Measurements from ENCODE around the gene JSRP1. TPM values are rescaled to one million over a fixed set of nuclear protein-coding genes. Genes with fewer than 3 reads are reported as not detected.

JSRP1 gene
- total RNA-seq, 1 donor from 2014 or later = not detected

GRCh38 chr19:2216361-2217225 lies 39.6 kb downstream of the JSRP1 start:
- no peak for DNase-seq (ENCODE audit: low spot score)

GRCh38 chr19:2215281-2215751 lies 40.9 kb downstream of the JSRP1 start:
- no peak for DNase-seq (ENCODE audit: low spot score)

DNA sequence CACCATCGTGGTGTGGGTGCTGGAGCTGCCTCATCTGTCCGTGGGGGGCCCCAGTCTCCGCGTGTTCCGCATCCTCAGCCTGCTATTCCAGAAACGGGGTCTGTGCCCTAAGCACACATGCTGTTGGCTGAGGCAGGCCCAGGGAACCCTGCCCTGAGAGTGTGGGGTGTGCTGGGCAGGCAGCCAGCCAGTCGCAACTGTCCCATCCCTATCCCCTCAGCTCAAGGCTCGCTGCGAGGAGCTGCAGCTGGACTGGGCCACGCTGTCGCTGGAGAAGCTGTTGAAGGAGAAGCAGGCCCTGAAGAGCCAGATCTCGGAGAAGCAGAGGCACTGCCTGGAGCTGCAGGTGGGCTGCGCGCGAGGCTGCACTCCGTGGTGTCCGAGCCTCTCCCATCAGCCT lies 42.0 kb downstream of the JSRP1 start:
- DNase-seq (ENCODE audit: low spot score) = no peak

DNA sequence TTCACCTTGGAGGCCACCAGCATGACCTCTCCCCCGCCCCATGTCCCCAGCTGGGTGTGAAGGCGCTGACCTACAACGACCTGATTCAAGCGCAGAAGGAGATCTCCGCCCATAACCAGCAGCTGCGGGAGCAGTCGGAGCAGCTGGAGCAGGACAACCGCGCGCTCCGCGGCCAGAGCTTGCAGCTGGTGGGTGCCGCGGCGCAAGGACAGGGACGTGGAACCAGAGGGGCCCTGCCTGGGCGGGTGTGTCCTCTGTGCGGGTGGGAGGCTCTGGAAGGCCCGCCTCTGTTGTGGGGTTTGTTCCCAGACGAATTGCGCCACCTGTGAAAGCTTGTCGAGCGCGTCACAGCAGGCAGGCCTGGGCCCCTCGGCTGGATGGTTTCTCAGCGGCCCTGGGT lies 42.4 kb downstream of the JSRP1 start:
- DNase-seq (ENCODE audit: low spot score) = no peak

DNA sequence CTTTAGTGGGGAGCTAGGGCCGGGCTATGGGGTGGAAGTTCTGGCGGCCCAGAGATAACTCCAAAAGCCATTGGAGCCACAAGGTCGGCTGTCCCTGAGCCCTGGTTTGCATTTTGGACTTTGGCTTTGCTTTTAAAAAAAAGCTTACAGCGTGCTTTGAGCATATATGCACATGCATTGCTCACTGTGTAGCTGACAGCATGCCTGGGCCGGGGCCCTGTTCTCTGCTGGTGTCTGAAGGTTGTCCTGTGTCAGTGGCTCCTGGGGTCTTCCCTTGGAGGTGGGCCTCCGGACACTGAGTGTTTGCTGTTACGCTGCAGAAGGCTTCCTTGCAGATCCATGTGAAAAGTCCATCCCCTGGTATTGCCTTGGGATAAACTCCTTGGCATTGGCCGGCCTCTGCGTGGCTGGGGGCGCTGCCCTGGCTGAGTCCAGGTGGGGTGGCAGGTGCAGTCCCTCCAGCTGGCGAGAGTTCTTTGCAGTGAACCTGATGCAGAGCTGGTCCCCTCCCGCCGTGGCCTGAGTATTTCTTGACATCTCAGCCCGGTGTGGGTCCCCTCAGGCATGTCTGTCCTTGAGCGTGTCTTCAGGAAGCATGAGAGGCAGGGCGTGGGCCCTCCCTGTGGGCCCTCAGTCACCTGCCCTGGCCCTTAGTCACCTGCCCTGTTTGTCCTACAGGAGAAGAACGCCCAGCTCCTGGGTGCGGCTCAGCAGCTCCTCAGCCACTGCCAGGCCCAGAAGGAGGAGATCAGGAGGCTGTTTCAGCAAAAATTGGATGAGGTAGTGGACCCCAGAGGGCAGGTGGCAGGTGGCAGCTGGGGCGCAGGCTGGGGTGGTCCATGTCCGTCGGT lies 43.1 kb downstream of the JSRP1 start:
- DNase-seq (ENCODE audit: low spot score) = no peak

DNA sequence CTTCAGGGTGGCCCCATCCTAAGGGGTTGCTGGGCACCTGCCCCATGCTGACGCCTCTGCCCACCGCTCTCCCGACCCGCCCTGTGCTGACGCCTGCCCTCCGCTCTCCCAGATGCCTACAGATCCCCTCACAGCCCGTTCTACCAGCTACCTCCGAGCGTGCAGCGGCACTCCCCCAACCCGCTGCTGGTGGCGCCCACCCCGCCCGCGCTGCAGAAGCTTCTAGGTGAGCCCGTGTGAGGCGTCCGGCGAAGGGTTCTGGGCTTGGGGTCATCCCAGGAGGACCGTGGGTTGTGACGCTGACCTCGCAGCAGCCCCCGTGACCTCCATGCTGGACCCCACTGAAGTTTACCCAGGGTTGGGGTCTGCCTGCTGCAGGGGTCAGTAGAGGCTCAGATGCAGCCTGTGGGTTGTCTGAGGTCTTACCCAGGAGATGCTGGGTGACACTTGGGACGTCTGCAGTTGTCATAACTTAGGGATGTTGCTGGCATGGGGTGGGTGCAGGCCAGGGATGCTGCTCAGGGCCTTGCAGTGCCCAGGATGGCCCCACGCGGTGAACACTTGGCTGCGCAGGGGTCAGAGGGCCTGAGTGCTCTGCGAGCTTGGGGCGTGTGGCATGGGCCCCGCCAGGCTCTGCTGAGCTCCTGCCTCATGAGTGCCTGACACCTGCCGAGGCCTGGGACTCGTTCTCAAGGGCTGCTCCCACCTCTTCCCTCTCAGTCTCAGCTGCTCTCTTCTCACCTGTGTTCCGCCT lies 45.1 kb downstream of the JSRP1 start:
- DNase-seq (ENCODE audit: low spot score) = no peak

DNA sequence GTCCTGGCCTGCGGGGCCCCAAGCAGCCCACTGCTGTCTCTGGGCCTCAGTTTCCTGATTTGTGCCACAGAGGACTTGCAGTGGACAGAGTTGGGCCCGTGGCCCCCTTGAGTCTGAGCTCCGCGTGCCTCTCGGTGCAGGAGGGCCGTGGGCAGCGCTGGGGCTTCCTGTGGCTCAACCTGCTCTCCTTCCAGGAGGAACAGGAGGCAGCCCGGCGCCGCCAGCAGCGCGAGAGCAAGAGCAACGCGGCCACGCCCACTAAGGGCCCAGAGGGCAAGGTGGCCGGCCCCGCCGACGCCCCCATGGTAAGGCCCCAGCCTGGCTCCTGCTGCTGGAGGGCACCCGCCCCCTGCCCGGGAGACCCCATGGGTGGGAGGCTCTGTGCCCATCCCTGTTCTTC lies 46.0 kb downstream of the JSRP1 start:
- DNase-seq (ENCODE audit: low spot score) = no peak

- no peak for DNase-seq (ENCODE audit: low spot score)
Observed at GRCh38 chr19:2209408-2209807, 46.8 kb downstream of the JSRP1 start.

DNA sequence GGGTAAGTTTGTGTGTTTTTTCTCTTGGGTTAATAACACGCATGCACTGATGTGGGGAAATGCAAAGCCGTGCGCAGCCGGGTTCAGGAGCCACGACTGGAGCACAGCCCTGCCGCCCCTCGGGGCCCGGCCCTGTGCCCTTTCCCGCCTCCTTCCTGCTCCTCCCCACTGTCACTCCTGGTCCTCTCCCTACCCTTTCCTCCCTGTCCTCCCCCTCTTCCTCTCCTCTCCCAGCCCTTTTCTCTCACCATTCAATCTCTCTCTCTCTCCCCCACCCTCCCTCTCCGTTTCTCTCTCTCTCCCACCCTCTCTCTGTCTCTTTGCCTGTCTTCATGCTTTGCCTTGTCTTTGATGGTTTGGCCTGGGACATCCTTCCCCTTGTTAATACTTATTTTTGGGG lies 47.2 kb downstream of the JSRP1 start:
- DNase-seq (ENCODE audit: low spot score) = no peak

DNA sequence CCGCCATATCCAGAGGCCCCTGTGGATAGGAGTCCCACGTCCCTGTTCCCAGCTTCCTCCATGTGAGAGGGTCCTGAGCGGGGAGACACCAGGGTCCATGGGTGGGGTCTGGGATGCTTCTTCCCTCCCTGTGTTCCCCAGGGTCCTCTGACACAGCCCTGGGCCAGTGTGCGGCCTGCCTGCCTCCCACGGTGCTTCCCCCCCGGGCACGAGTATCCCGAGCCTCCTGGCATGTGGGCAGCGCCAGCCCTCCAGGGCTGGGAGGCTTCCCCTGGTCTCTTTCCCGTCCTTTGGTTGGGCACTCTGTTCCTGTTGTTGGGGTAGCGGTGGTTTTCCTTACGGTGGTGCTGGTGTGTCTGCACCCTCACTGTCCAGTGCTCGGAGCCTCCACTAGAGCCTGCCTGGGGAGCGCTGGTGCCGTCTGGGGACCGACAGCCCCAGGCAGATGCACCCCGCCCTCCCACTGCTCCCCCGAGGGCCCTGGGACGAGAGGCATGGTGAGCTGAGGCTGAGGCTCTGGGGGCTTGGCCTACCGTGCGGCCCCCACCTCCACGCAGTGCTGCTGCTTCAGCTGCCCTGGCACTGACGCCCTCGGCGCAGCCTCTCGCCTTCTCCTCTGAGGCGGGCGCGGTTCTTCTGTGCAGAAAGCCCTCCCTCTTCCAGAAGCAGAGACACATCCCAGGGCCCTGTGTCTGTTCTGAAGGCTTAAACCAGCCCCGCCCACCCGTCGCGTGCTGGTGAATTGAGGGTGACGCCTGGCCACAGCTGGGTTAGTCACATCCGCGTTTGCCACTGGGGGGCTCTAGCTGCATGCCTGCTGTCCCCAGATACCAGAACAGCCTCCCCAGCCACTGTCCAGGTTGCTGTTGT lies 48.0 kb downstream of the JSRP1 start:
- no peak for DNase-seq (ENCODE audit: low spot score)

DNA sequence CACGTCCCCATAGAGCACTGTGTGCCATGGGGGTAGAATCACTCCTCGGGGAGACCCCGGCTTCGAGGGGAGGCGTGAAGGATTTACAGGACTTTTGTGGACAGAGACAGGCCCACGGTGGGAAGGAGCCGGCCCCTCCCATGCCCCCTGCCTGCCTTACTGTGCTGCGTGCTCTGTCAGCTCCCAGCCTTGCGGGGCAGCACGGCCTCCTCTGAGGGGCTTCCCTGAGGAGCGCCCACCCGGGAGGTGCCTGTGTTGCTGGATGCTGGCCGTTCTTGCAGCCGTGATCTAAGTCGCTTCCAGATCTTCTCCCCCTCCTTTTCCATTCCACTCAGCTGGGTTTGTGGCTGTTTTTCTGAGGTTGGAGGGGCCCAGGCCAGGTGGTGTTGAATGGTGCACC lies 49.2 kb downstream of the JSRP1 start:
- DNase-seq (ENCODE audit: low spot score) = no peak

- DNase-seq (ENCODE audit: low spot score) = no peak
Observed at GRCh38 chr19:2202366-2202765, 53.9 kb downstream of the JSRP1 start.

Small RNA genes lying within 50 kb of the gene (microRNA-seq; reads per million reads assigned to microRNA genes)
- gene MIR1227 (ENCODE audit: borderline number of aligned reads) (6.5 reads per million), gene MIR4321 (ENCODE audit: borderline number of aligned reads) (not detected)

Other genes starting within 250 kb of the JSRP1 start
- 61.4 TPM for gene BTBD2, start 240.7 kb downstream of the JSRP1 start, total RNA-seq
- gene MKNK2, start 205.2 kb downstream of the JSRP1 start, total RNA-seq = 240 TPM
- 79.4 TPM for gene MOB3A, start 160.1 kb downstream of the JSRP1 start, total RNA-seq
- gene IZUMO4, start 159.5 kb downstream of the JSRP1 start, total RNA-seq = 2.4 TPM
- gene AP3D1, start 104.9 kb downstream of the JSRP1 start, total RNA-seq = 127 TPM
- 34.0 TPM for gene DOT1L, start 92.5 kb downstream of the JSRP1 start, total RNA-seq
- gene PLEKHJ1, start 20.1 kb downstream of the JSRP1 start, total RNA-seq = 46.4 TPM
- gene SF3A2, start 19.6 kb downstream of the JSRP1 start, total RNA-seq = 46.2 TPM
- gene AMH, start 7.1 kb downstream of the JSRP1 start, total RNA-seq = 0.93 TPM
- gene PEAK3, start 25.8 kb upstream of the JSRP1 start, total RNA-seq = 2.6 TPM
- gene LINGO3, start 51.7 kb upstream of the JSRP1 start, total RNA-seq = not detected
- 49.6 TPM for gene LSM7, start 72.2 kb upstream of the JSRP1 start, total RNA-seq
- 37.8 TPM for gene SPPL2B, start 72.3 kb upstream of the JSRP1 start, total RNA-seq
- not detected for gene TMPRSS9, start 103.8 kb upstream of the JSRP1 start, total RNA-seq
- gene TIMM13, start 171.2 kb upstream of the JSRP1 start, total RNA-seq = 80.3 TPM
- gene LMNB2, start 200.5 kb upstream of the JSRP1 start, total RNA-seq = 19.6 TPM
- 365 TPM for gene GADD45B, start 219.7 kb upstream of the JSRP1 start, total RNA-seq

Data from mesenteric fat pad (tissue), 1 donor.